K562 treated with DMSO at 1 percent for 48 hours (cell line): ENCODE measurements around the gene C1orf115. TPM values are rescaled to one million over a fixed set of nuclear protein-coding genes. Genes with fewer than 3 reads are reported as not detected.

Experiments used
- total RNA-seq: library from RNA; unstranded; fragments of 300-600 nt; gene quantifications from 2 replicates; pipeline ENCODE4 v1.2.3, GENCODE V29; 2022; ENCODE audit warnings: low replicate concordance; ENCODE audit errors: extremely low read depth

The C1orf115 gene, protein sequence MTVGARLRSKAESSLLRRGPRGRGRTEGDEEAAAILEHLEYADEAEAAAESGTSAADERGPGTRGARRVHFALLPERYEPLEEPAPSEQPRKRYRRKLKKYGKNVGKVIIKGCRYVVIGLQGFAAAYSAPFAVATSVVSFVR
- not detected in 2 replicates for total RNA-seq

DNA sequence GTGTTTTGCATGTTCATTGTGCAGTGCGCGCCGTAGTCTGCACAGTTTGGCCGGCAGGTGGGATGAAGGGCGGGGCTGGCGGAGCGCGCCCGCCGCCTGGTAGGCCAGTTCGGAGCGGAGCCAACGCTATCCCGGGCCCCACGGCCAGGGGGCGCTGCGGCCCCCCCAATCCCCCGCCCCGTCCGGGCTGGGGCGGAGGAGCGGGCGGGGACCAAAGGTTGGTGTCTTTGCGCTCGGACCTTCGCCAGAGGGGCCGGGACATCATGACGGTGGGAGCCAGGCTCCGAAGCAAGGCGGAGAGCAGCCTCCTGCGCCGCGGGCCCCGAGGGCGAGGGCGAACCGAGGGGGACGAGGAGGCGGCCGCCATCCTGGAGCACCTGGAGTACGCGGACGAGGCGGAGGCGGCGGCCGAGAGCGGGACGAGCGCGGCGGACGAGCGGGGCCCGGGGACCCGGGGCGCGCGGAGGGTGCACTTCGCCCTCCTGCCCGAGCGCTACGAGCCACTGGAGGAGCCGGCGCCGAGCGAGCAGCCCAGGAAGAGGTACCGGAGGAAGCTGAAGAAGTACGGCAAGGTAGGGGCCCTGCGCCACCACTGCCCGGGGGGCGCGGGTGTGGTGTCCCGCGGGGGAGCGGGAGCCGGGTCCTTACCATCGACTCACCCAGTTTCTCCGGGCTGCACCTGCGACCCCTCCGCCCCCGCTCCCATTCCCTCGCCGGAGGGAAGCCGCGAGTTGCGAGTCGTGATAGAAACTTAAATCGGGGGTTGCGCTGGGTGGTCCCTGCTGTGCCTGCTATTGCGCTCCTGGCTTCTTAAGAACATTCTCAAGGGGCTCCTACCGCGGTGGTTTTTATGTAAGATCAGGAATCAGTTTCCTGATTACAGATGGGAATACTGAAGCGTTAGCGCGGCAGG is at the start of gene C1orf115:
Gene C1orf115 (plus strand): TSS at position 224 of the 913 bp plus-strand sequence. CDS start 40 bp downstream, at position 264.

DNA sequence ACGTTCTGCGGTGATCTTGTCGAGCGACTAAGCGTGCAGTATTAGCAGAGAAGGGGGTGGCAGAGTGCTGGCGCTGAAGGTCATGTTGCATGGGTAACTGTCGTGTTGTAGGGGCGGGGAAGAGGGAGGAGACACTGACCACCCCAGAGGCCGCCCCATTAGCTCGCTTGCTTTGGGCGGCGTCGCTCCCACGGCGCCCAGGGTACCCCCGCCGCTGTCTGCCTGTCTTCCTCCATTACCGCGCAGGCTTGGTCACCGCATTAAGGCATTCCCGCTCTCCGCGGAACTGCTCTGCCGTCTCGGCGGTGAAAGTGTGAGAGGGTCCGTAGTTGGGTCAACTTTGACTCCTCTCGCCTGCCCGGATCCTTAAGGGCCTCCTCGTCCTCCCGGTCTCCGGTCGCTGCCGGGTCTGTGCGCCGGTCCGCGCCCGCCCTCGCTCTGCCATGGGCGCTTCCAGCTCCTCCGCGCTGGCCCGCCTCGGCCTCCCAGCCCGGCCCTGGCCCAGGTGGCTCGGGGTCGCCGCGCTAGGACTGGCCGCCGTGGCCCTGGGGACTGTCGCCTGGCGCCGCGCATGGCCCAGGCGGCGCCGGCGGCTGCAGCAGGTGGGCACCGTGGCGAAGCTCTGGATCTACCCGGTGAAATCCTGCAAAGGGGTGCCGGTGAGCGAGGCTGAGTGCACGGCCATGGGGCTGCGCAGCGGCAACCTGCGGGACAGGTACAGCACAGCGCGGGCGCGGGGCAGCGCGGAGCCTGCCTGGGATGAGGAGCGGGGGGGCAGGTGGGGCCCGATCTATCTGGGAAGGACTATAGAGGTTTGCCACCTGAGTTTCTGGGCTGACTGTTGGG is 58.1 kb downstream of the C1orf115 start, which contains the start of gene MTARC2:
Gene MTARC2 (plus strand): TSS at position 234 of the 846 bp plus-strand sequence. CDS start 210 bp downstream, at position 444.

Other genes starting within 250 kb of the C1orf115 start
- not detected in 2 replicates for gene MARK1, start 162.2 kb upstream of the C1orf115 start, total RNA-seq
- gene MTARC2, start 58.0 kb downstream of the C1orf115 start, total RNA-seq, result not detected in 2 replicates
- not detected in 2 replicates for gene MTARC1, start 96.5 kb downstream of the C1orf115 start, total RNA-seq
- gene HLX, start 189.1 kb downstream of the C1orf115 start, total RNA-seq, result not detected in 2 replicates